Osteocyte (in vitro differentiated cells): ENCODE results near the gene FBN3. TPM values are rescaled to one million over a fixed set of nuclear protein-coding genes. Genes with fewer than 3 reads are reported as not detected.

ENCODE experiments used
- DNase-seq: peaks from one replicate; pipeline ENCODE4 v3.0.0; 2021; ENCODE audit warnings: mixed read lengths; ENCODE audit not compliant: unreplicated experiment; ENCODE audit errors: extremely low spot score
- H3K27ac Mint-ChIP-seq: one replicate; pipeline ENCODE4 v1.8.0; 2021; ENCODE audit warnings: mild to moderate bottlenecking, mixed read lengths; ENCODE audit not compliant: unreplicated experiment
- H3K27me3 Mint-ChIP-seq: one replicate; pipeline ENCODE4 v1.8.0; 2021; ENCODE audit warnings: mixed read lengths; ENCODE audit not compliant: unreplicated experiment
- H3K36me3 Mint-ChIP-seq: one replicate; pipeline ENCODE4 v1.8.0; 2021; ENCODE audit warnings: mixed read lengths; ENCODE audit not compliant: unreplicated experiment
- H3K4me1 Mint-ChIP-seq: one replicate; pipeline ENCODE4 v1.8.0; 2021; ENCODE audit warnings: mixed read lengths; ENCODE audit not compliant: unreplicated experiment
- H3K4me3 Mint-ChIP-seq: one replicate; pipeline ENCODE4 v1.8.0; 2021; ENCODE audit warnings: mild to moderate bottlenecking, moderate library complexity, mixed read lengths; ENCODE audit not compliant: unreplicated experiment
- H3K9me3 Mint-ChIP-seq: one replicate; pipeline ENCODE4 v1.8.0; 2021; ENCODE audit warnings: mixed read lengths; ENCODE audit not compliant: unreplicated experiment
- total RNA-seq: library from RNA; stranded (reverse); gene quantifications from 2 replicates; pipeline ENCODE4 v1.2.1, GENCODE V29; 2021
- TF ChIP-seq, protein P1 (sequence below): fragments of 200-600 bp; sonication (generic); IDR thresholded peaks from 2 replicates; pipeline ENCODE4 v1.5.0; 2021; ENCODE audit warnings: antibody characterized with exemption, mild to moderate bottlenecking, moderate library complexity

Gene FBN3
- total RNA-seq, 1 donor from 2014 or later, result 0.19 TPM

GRCh38 chr19:8042900-8043299 lies 106.5 kb downstream of the FBN3 start:
- no peaks in the 10 kb centered on the region for H3K4me1 Mint-ChIP-seq
- no peak overlapping the region for H3K4me3 Mint-ChIP-seq
- H3K27ac Mint-ChIP-seq, result no peak overlapping the region
- no peaks in the 10 kb centered on the region for H3K36me3 Mint-ChIP-seq
- no peak for DNase-seq
- H3K9me3 Mint-ChIP-seq, result no peaks in the 10 kb centered on the region
- TF ChIP-seq, protein P1, sequence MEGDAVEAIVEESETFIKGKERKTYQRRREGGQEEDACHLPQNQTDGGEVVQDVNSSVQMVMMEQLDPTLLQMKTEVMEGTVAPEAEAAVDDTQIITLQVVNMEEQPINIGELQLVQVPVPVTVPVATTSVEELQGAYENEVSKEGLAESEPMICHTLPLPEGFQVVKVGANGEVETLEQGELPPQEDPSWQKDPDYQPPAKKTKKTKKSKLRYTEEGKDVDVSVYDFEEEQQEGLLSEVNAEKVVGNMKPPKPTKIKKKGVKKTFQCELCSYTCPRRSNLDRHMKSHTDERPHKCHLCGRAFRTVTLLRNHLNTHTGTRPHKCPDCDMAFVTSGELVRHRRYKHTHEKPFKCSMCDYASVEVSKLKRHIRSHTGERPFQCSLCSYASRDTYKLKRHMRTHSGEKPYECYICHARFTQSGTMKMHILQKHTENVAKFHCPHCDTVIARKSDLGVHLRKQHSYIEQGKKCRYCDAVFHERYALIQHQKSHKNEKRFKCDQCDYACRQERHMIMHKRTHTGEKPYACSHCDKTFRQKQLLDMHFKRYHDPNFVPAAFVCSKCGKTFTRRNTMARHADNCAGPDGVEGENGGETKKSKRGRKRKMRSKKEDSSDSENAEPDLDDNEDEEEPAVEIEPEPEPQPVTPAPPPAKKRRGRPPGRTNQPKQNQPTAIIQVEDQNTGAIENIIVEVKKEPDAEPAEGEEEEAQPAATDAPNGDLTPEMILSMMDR, result no peak
- peaks cover 15% of the 10 kb centered on the region for H3K27me3 Mint-ChIP-seq

GRCh38 chr19:8041531-8041931 lies 107.9 kb downstream of the FBN3 start:
- Mint-ChIP-seq H3K27me3 (peaks cover 15% of the 10 kb centered on the region), H3K27ac (no peak overlapping the region), H3K36me3 (no peaks in the 10 kb centered on the region), H3K4me3 (no peak overlapping the region), H3K9me3 (no peaks in the 10 kb centered on the region), H3K4me1 (no peaks in the 10 kb centered on the region)
- DNase-seq, result no peak
- TF ChIP-seq, protein P1, result no peak

GRCh38 chr19:8039231-8039630 lies 110.2 kb downstream of the FBN3 start:
- Mint-ChIP-seq H3K27ac (no peak overlapping the region), H3K4me1 (no peaks in the 10 kb centered on the region), H3K27me3 (peaks cover 17% of the 10 kb centered on the region), H3K4me3 (no peak overlapping the region), H3K36me3 (no peaks in the 10 kb centered on the region), H3K9me3 (no peaks in the 10 kb centered on the region)
- TF ChIP-seq, protein P1, result no peak
- no peak for DNase-seq

DNA sequence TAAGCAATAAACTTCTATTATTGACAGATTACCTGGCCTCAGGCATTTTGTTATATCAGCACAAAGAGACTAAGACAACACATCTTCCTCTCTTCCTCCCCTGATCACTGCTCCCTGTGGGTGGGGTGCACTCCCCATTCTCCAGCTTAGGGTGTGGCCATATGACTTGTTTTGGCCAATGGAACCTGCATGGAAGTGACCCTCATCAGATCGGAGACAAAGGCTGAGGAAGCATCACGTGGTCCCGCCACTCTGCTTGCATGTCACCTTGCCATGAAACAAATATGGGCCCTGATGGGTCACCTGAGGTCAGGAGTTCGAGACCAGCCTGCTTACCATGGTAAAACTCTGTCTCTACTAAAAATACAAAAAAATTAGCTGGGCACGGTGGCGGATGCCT lies 110.6 kb downstream of the FBN3 start:
- TF ChIP-seq, protein P1, result no peak
- no peaks in the 10 kb centered on the region for H3K4me1 Mint-ChIP-seq
- DNase-seq, result no peak
- peaks cover 15% of the 10 kb centered on the region for H3K27me3 Mint-ChIP-seq
- no peak overlapping the region for H3K4me3 Mint-ChIP-seq
- no peaks in the 10 kb centered on the region for H3K9me3 Mint-ChIP-seq
- H3K27ac Mint-ChIP-seq, result no peak overlapping the region
- no peaks in the 10 kb centered on the region for H3K36me3 Mint-ChIP-seq

GRCh38 chr19:8036434-8037099 lies 112.8 kb downstream of the FBN3 start:
- no peaks in the 10 kb centered on the region for H3K36me3 Mint-ChIP-seq
- no peak for DNase-seq
- TF ChIP-seq, protein P1, result no peak
- H3K27me3 Mint-ChIP-seq, result peaks cover 15% of the 10 kb centered on the region
- no peaks in the 10 kb centered on the region for H3K9me3 Mint-ChIP-seq
- no peak overlapping the region for H3K4me3 Mint-ChIP-seq
- no peaks in the 10 kb centered on the region for H3K4me1 Mint-ChIP-seq
- H3K27ac Mint-ChIP-seq, result no peak overlapping the region
